Loucy (cell line): Measurements from ENCODE around the gene BLID.

Source experiments
- CTCF ChIP-seq: fragments of 200-600 bp; sonication (generic); conservative IDR thresholded peaks from 2 replicates; pipeline ENCODE4 v1.5.1; 2014; ENCODE audit warnings: mild to moderate bottlenecking, antibody characterized with exemption, low read length
- EZH2phosphoT487 ChIP-seq: fragments of 200-600 bp; IDR thresholded peaks from 2 replicates; pipeline ENCODE4 v1.6.1; 2018; ENCODE audit warnings: antibody characterized with exemption, mild to moderate bottlenecking, moderate library complexity, borderline replicate concordance

GRCh38 chr11:122145715-122146274, 29.8 kb upstream of the BLID start:
- TF ChIP-seq CTCF, result no peak
- no peak for TF ChIP-seq EZH2phosphoT487
